ENCODE results near the gene MCRS1. TPM values are rescaled to one million over a fixed set of nuclear protein-coding genes. Genes with fewer than 3 reads are reported as not detected.
A peak's percentile ranks its signal among the peaks of the same experiment; 100 is the strongest.

MCRS1 gene
- polyA plus RNA-seq, 4 donors: 53.4 to 77.4 (median 63.1) TPM

DNA sequence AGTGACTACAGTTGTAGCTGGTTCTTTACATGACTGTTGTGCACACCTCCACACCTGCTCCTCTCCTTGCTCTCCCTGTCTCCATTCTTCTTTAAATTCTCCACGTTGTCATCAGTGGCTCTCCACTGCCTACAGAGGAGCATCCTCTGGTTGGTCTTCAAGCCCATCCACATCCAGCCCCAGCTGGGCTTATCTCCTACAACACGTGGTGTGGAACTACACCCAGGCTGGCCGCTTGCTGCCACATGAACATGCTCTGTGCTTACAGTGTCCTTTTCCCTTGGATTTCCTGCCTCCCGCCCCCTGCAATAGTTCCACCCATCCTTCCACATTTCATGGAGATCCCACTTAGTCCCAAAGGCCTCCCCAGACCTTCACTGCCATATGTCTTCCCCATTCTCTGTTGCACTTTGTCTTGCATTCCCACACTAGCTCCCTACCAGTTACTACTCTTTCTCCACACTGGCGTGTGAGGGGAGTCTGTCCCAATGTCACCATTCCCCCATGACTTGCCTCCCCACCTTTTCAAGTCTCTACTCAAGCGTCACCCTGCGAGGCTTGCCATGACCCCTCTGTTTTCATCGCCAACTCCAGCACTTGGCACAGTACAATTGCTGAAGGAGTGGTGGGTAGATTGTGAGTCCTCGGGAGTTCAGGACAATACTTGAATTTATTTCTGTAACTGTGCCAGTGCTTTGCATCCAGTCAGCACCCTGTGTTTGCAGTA, 9.8 kb upstream of the MCRS1 start:
- FAIRE-seq (no peak), DNase-seq (no peak)
- Histone ChIP-seq H3K36me3 (ENCODE audit: control insufficient read depth in 3 of 3, insufficient read depth in 2 of 3, low read depth in 1 of 3, low read length in 3 of 3) (peaks cover 0 to 8% (median 2%) of the 10 kb centered on the region in 3 donors), H3K4me1 (ENCODE audit: control insufficient read depth in 3 of 3, insufficient read depth in 2 of 3, low read depth in 1 of 3, low read length in 2 of 3) (peaks cover 0 to 1% (median 0%) of the 10 kb centered on the region in 3 donors), H3K9me3 (ENCODE audit: control insufficient read depth in 2 of 2, insufficient read depth in 1 of 2, low read depth in 1 of 2, low read length in 1 of 2) (no peaks in the 10 kb centered on the region), H3K4me3 (ENCODE audit: low read depth in 1 of 3, low read length in 3 of 3) (no peak overlapping the region), H3K27ac (ENCODE audit: low read depth in 1 of 3, low read length in 2 of 3) (no peak overlapping the region), H3K27me3 (ENCODE audit: control insufficient read depth in 3 of 3, insufficient read depth in 3 of 3, low read length in 3 of 3) (no peaks in the 10 kb centered on the region)
- 79 to 85% (median 82%) methylated on average over 9 of the region's 9 CpGs for WGBS, 3 donors

DNA sequence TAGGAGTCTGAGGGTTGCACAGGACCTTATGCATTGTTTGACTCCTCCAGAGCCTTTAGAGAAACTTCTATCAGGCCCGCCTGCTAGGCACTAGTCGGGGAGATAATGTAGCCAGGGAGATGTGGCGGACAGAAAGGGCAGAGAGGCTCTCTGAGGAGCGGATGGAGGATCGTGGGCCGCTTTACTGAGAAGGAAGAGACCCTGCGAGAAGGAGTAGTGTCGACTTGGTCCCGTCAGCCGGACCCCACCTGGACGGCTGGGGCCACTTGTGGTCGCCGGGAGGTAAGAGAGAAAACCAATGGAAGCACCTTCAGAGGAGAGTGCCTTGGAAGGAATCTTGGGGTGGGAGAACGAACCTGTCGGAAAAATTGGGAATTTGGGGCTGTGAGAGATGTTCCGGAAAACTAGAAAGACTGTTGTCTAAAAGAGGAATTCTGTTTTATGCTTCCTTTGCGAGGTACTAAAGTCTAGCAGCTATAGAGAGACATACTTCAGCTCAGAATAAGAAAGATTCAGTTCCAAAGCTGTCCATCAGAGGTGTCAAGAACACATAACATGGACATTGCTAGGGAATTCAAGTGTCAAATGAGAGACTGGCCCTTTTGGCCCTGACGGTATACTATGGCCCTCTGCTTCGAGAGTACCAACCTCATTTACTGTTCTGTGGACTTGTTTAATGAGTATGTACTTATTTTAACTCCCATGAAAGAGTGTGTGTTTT, 660 bp upstream of the MCRS1 start:
- no peaks in the 10 kb centered on the region for H3K27me3 ChIP-seq (ENCODE audit: control insufficient read depth in 3 of 3, insufficient read depth in 3 of 3, low read length in 3 of 3)
- H3K36me3 ChIP-seq (ENCODE audit: control insufficient read depth in 3 of 3, insufficient read depth in 2 of 3, low read depth in 1 of 3, low read length in 3 of 3): peaks cover 2 to 31% (median 5%) of the 10 kb centered on the region in 3 donors
- WGBS, 3 donors: 1 to 2% (median 2%) methylated on average over 19 of the region's 19 CpGs
- no peaks in the 10 kb centered on the region for H3K9me3 ChIP-seq (ENCODE audit: control insufficient read depth in 2 of 2, insufficient read depth in 1 of 2, low read depth in 1 of 2, low read length in 1 of 2)
- peak overlapping the region; percentile 79 to 82 (median 80) for H3K4me3 ChIP-seq (ENCODE audit: low read depth in 1 of 3, low read length in 3 of 3)
- FAIRE-seq: no peak
- H3K27ac ChIP-seq (ENCODE audit: low read depth in 1 of 3, low read length in 2 of 3): peak overlapping the region in 2 of 3 donors; percentile 83 to 96
- DNase-seq: peak in 1 of 2 donors; percentile 32
- H3K4me1 ChIP-seq (ENCODE audit: control insufficient read depth in 3 of 3, insufficient read depth in 2 of 3, low read depth in 1 of 3, low read length in 2 of 3): peaks cover 0 to 9% (median 5%) of the 10 kb centered on the region in 3 donors

DNA sequence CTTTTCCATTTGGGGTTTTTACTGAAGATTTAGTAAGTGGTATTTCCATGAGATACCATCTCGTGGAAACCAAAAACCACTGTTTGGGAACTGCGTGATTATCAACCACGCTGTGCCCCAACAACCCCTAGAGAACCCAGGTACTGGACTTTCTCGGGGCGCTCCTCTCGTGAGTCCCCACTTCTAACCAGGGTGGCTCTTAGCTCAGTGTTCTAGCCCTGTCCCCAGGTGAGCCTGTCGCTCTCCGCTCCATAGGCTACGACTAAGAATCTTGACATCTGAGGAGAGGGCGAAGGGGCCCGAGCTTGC, 686 bp downstream of the MCRS1 start:
- H3K36me3 ChIP-seq (ENCODE audit: control insufficient read depth in 3 of 3, insufficient read depth in 2 of 3, low read depth in 1 of 3, low read length in 3 of 3): peaks cover 9 to 42% (median 16%) of the 10 kb centered on the region in 3 donors
- no peak for FAIRE-seq
- no peak for DNase-seq
- no peaks in the 10 kb centered on the region for H3K27me3 ChIP-seq (ENCODE audit: control insufficient read depth in 3 of 3, insufficient read depth in 3 of 3, low read length in 3 of 3)
- no peaks in the 10 kb centered on the region for H3K9me3 ChIP-seq (ENCODE audit: control insufficient read depth in 2 of 2, insufficient read depth in 1 of 2, low read depth in 1 of 2, low read length in 1 of 2)
- H3K27ac ChIP-seq (ENCODE audit: low read depth in 1 of 3, low read length in 2 of 3): peak overlapping the region in 1 of 3 donors; percentile 96
- WGBS, 3 donors: 2 to 3% (median 3%) methylated on average over 11 of the region's 11 CpGs
- peak overlapping the region; percentile 79 to 82 (median 80) for H3K4me3 ChIP-seq (ENCODE audit: low read depth in 1 of 3, low read length in 3 of 3)
- H3K4me1 ChIP-seq (ENCODE audit: control insufficient read depth in 3 of 3, insufficient read depth in 2 of 3, low read depth in 1 of 3, low read length in 2 of 3): peaks cover 0 to 9% (median 5%) of the 10 kb centered on the region in 3 donors

DNA sequence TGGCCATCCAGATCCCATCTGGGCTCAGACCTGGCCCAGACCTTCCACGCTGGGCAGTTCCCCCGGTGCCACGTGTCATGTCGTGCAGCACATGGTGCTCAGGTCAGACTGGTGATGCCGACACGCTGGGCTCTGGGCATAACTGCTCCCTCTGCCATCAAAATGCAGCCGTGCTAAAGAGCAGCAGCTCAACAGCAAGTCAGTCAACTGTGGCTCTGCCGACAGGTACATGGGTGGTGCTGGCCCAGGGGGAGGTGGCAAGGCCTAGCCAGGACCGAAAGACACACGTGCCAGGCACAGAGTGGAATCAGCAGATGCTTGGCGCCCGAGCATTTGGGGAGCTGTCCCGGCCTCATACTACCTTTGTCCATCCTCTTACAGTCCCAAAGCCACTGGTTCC, 1.6 kb downstream of the MCRS1 start:
- H3K4me3 ChIP-seq (ENCODE audit: low read depth in 1 of 3, low read length in 3 of 3): peak overlapping the region in 1 of 3 donors; percentile 79
- H3K27ac ChIP-seq (ENCODE audit: low read depth in 1 of 3, low read length in 2 of 3): no peak overlapping the region
- 94 to 97% (median 96%) methylated on average over 13 of the region's 13 CpGs for WGBS, 3 donors

DNA sequence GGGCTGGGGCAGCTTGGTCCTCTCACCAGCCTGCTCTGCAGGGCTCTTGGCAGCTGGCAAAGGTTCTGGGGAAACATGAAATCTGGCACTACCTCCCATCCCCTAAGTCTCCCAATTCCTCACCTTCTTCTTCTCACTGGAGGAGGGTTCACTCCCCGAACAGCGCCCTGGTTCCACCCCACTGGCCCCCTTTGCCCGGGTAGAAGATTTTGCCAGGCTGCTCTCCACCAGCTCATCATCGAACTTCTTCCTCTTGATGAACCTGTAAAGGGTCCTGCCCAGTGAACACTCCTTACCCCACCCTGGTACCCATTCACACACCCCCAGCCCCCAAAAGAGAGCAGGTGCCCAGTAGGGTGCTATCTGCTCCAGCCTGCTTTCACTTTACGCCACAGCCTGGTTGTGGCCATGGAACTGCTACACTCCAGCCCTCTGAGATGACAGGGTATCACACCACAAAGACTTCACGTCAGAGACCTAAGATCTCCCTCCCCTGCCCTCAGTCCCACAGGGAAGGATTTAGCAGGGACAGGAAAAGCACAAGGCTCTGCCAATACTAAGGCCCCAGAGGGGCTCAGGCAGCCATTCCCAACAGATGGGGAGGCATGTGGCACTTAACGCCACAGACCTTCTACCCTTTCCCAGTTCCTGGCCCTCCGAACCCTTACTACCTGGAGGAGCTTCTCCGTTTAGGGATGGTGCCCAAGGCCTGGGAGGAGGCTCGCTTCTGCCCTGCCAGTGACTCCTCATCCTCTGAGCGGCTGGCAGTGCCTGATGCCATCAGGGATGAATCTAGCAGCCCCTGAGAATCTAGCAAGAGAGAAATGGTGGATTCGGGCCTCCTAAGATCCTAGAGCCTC, 2.3 kb downstream of the MCRS1 start:
- no peak overlapping the region for H3K4me3 ChIP-seq (ENCODE audit: low read depth in 1 of 3, low read length in 3 of 3)
- no peaks in the 10 kb centered on the region for H3K9me3 ChIP-seq (ENCODE audit: control insufficient read depth in 2 of 2, insufficient read depth in 1 of 2, low read depth in 1 of 2, low read length in 1 of 2)
- 90 to 96% (median 95%) methylated on average over 12 of the region's 12 CpGs for WGBS, 3 donors
- DNase-seq: no peak
- H3K4me1 ChIP-seq (ENCODE audit: control insufficient read depth in 3 of 3, insufficient read depth in 2 of 3, low read depth in 1 of 3, low read length in 2 of 3): peaks cover 0 to 9% (median 5%) of the 10 kb centered on the region in 3 donors
- peaks cover 9 to 56% (median 18%) of the 10 kb centered on the region in 3 donors for H3K36me3 ChIP-seq (ENCODE audit: control insufficient read depth in 3 of 3, insufficient read depth in 2 of 3, low read depth in 1 of 3, low read length in 3 of 3)
- FAIRE-seq: no peak
- H3K27ac ChIP-seq (ENCODE audit: low read depth in 1 of 3, low read length in 2 of 3): no peak overlapping the region
- no peaks in the 10 kb centered on the region for H3K27me3 ChIP-seq (ENCODE audit: control insufficient read depth in 3 of 3, insufficient read depth in 3 of 3, low read length in 3 of 3)

More for the DNA sequence above, 1.6 kb downstream of the MCRS1 start:
- Histone ChIP-seq H3K9me3 (ENCODE audit: control insufficient read depth in 2 of 2, insufficient read depth in 1 of 2, low read depth in 1 of 2, low read length in 1 of 2) (no peaks in the 10 kb centered on the region), H3K4me1 (ENCODE audit: control insufficient read depth in 3 of 3, insufficient read depth in 2 of 3, low read depth in 1 of 3, low read length in 2 of 3) (peaks cover 0 to 9% (median 5%) of the 10 kb centered on the region in 3 donors), H3K36me3 (ENCODE audit: control insufficient read depth in 3 of 3, insufficient read depth in 2 of 3, low read depth in 1 of 3, low read length in 3 of 3) (peaks cover 9 to 50% (median 17%) of the 10 kb centered on the region in 3 donors), H3K27me3 (ENCODE audit: control insufficient read depth in 3 of 3, insufficient read depth in 3 of 3, low read length in 3 of 3) (no peaks in the 10 kb centered on the region)
- DNase-seq: no peak
- FAIRE-seq: no peak

DNA sequence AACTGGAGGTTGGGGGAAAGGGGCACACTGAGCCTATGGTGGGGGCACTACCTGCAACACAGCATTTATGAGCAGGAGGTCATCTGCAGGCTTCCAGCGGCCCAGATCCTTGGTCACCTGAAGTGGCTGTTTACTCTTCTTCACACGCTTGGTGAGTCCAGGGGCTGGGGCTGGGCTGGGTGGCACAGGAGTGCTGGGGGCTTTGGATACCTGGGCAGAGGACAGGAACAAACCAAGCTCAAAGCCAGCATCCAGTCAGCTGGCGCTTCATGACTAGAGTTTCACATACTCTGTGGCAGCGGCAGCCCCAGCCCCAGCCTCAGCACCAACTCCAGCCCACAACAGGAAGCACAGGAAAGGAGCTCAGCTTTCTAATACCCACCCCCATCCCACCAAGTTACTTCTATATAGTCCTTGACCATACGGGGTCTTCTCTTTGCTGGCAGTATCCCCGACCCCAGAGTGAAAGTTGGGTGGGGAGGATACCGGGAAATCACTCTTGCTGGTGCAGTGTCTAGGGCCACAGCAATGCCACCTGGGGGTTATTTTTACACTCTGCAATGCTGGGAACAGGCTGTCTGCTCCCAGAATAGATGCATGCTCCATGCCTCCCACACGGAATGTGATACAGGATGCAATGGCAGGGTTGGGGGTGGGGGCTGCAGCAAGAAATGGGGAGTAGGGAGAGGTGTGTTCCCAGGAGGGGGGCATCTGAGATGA, 3.1 kb downstream of the MCRS1 start:
- H3K27me3 ChIP-seq (ENCODE audit: control insufficient read depth in 3 of 3, insufficient read depth in 3 of 3, low read length in 3 of 3): no peaks in the 10 kb centered on the region
- no peak overlapping the region for H3K27ac ChIP-seq (ENCODE audit: low read depth in 1 of 3, low read length in 2 of 3)
- 72 to 77% (median 74%) methylated on average over 7 to 8 of the region's 8 CpGs for WGBS, 3 donors
- no peaks in the 10 kb centered on the region for H3K9me3 ChIP-seq (ENCODE audit: control insufficient read depth in 2 of 2, insufficient read depth in 1 of 2, low read depth in 1 of 2, low read length in 1 of 2)
- DNase-seq (no peak), FAIRE-seq (no peak)
- H3K4me3 ChIP-seq (ENCODE audit: low read depth in 1 of 3, low read length in 3 of 3): no peak overlapping the region
- H3K4me1 ChIP-seq (ENCODE audit: control insufficient read depth in 3 of 3, insufficient read depth in 2 of 3, low read depth in 1 of 3, low read length in 2 of 3): peaks cover 0 to 9% (median 5%) of the 10 kb centered on the region in 3 donors
- peaks cover 9 to 63% (median 21%) of the 10 kb centered on the region in 3 donors for H3K36me3 ChIP-seq (ENCODE audit: control insufficient read depth in 3 of 3, insufficient read depth in 2 of 3, low read depth in 1 of 3, low read length in 3 of 3)

DNA sequence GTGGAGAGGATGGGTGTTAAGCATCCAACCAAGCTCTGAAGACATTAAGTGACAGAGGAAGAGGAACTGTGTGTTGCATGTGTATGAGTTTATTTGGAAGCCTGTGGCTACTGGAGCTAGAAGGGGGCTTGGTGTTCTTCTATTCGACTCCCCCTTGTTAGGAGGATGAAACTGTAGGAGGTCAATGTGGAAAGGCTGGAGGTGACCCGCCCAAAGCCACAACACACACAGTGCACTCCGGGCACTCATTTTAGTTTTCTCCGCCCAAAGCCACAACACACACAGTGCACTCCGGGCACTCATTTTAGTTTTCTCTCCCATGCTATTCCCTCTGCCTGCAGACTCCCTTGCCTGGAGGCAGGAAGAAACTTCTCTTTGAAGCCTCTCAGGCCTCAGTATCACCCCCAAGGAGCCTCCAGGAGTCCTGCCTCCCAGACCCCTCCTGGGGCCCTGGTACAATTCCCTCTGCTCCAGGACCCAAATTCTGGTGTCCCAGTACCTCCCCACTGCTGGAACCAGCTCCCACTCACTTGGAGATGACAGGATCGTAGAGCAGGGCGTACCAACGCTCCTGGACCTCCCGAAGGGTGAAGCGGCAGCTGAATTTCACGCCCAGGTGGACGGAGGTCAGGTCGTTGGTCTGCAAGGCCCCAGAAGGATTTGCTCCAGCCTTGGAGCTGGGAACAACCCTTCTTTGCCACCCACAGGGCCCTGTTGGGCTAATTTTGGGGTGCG, 3.8 kb downstream of the MCRS1 start:
- no peak for FAIRE-seq
- 88 to 94% (median 91%) methylated on average over 14 of the region's 14 CpGs for WGBS, 3 donors
- peaks cover 0 to 9% (median 5%) of the 10 kb centered on the region in 3 donors for H3K4me1 ChIP-seq (ENCODE audit: control insufficient read depth in 3 of 3, insufficient read depth in 2 of 3, low read depth in 1 of 3, low read length in 2 of 3)
- H3K9me3 ChIP-seq (ENCODE audit: control insufficient read depth in 2 of 2, insufficient read depth in 1 of 2, low read depth in 1 of 2, low read length in 1 of 2): no peaks in the 10 kb centered on the region
- DNase-seq: no peak
- H3K36me3 ChIP-seq (ENCODE audit: control insufficient read depth in 3 of 3, insufficient read depth in 2 of 3, low read depth in 1 of 3, low read length in 3 of 3): peaks cover 13 to 70% (median 28%) of the 10 kb centered on the region in 3 donors
- H3K4me3 ChIP-seq (ENCODE audit: low read depth in 1 of 3, low read length in 3 of 3): no peak overlapping the region
- no peaks in the 10 kb centered on the region for H3K27me3 ChIP-seq (ENCODE audit: control insufficient read depth in 3 of 3, insufficient read depth in 3 of 3, low read length in 3 of 3)
- no peak overlapping the region for H3K27ac ChIP-seq (ENCODE audit: low read depth in 1 of 3, low read length in 2 of 3)

Measured in small intestine (tissue), 7 donors.